Ovary (tissue), 3 donors: ENCODE measurements around the gene GPC3.

Experiments used
- CTCF ChIP-seq, 3 donors: fragments of 450-650 bp in 2 of 3; fragments of 200-600 bp in 1 of 3; IDR thresholded peaks; one replicate each; pipeline versions ENCODE4 v1.5.1 to v1.8.0; 2016 to 2022; ENCODE audit warnings: antibody characterized with exemption in 3 of 3, mild to moderate bottlenecking in 1 of 3
- EP300 ChIP-seq: sonication (generic); formaldehyde crosslinking; IDR thresholded peaks from one replicate; pipeline ENCODE4 v1.6.1; 2017; ENCODE audit warnings: antibody characterized with exemption
- POLR2A ChIP-seq: fragments of 450-650 bp; IDR thresholded peaks from one replicate; pipeline ENCODE4 v1.6.1; 2017; ENCODE audit warnings: antibody characterized with exemption, mild to moderate bottlenecking, moderate library complexity
- donor health status: DM: no; HTN: no; CAD: no.

- TF ChIP-seq CTCF (IDR thresholded peaks at IDR 0.05), result no peak
- TF ChIP-seq EP300, result no peak
- no peak for TF ChIP-seq POLR2A
Measured at GRCh38 chrX:133650239-133650638, 335.2 kb downstream of the GPC3 start.
